GM23338 (cell line): Measurements from ENCODE around the gene LYZ. TPM values are rescaled to one million over a fixed set of nuclear protein-coding genes. Genes with fewer than 3 reads are reported as not detected.

Source experiments
- ATAC-seq: fragments of 200-7000 bp; cut with Tn5 transposase; 3 replicates; pipeline ENCODE4 v1.9.1; 2020
- DNase-seq: peaks from one replicate; pipeline ENCODE4 v3.0.0-alpha.2; 2015; ENCODE audit warnings: low spot score
- H2AFZ ChIP-seq: fragments of 200-600 bp; sonication (generic); 2 replicates; pipeline ENCODE4 v1.8.0; 2016; ENCODE audit warnings: antibody characterized with exemption, mild to moderate bottlenecking, moderate library complexity
- H3F3A ChIP-seq: fragments of 200-600 bp; sonication (generic); replicated peaks from 2 replicates; pipeline ENCODE4 v1.8.0; 2017; ENCODE audit warnings: antibody characterized with exemption, mixed run types, low read depth
- H3K27ac ChIP-seq: fragments of 200-600 bp; sonication (generic); 2 replicates; pipeline ENCODE4 v1.6.1; 2016; ENCODE audit warnings: low read depth
- H3K27me3 ChIP-seq: fragments of 200-600 bp; sonication (generic); 2 replicates; pipeline ENCODE4 v1.8.0; 2016; ENCODE audit warnings: mild to moderate bottlenecking, mixed run types, moderate library complexity; ENCODE audit not compliant: insufficient read depth
- H3K36me3 ChIP-seq: fragments of 200-600 bp; sonication (generic); 2 replicates; pipeline ENCODE4 v1.8.0; 2016; ENCODE audit warnings: mild to moderate bottlenecking; ENCODE audit not compliant: insufficient read depth
- H3K4me1 ChIP-seq: fragments of 200-600 bp; sonication (generic); 2 replicates; pipeline ENCODE4 v1.8.0; 2016; ENCODE audit warnings: mild to moderate bottlenecking, moderate library complexity; ENCODE audit not compliant: insufficient read depth
- H3K4me2 ChIP-seq: fragments of 200-600 bp; sonication (generic); 2 replicates; pipeline ENCODE4 v1.7.1; 2017; ENCODE audit warnings: mixed run types
- H3K4me3 ChIP-seq: fragments of 200-600 bp; sonication (generic); 2 replicates; pipeline ENCODE4 v1.6.1; 2016; ENCODE audit warnings: mixed run types
- H3K79me2 ChIP-seq: fragments of 200-600 bp; sonication (generic); replicated peaks from 2 replicates; pipeline ENCODE4 v1.8.0; 2017; ENCODE audit warnings: mild to moderate bottlenecking; ENCODE audit not compliant: insufficient read depth
- H3K9me2 ChIP-seq: fragments of 200-600 bp; sonication (generic); 2 replicates; pipeline ENCODE4 v1.8.0; 2017; ENCODE audit not compliant: insufficient read depth
- H4K20me1 ChIP-seq: fragments of 200-600 bp; sonication (generic); replicated peaks from 2 replicates; pipeline ENCODE4 v1.8.0; 2017; ENCODE audit warnings: mild to moderate bottlenecking; ENCODE audit not compliant: insufficient read depth
- H3K27ac Mint-ChIP-seq: 2 replicates; pipeline ENCODE4 v1.8.0; 2020; ENCODE audit warnings: inconsistent platforms, mild to moderate bottlenecking, moderate library complexity, mixed read lengths
- H3K27me3 Mint-ChIP-seq: 3 replicates; pipeline ENCODE4 v1.8.0; 2022; ENCODE audit warnings: low read depth, mild to moderate bottlenecking, moderate library complexity, mixed read lengths, inconsistent platforms; ENCODE audit not compliant: insufficient read depth, poor library complexity
- H3K36me3 Mint-ChIP-seq: 3 replicates; pipeline ENCODE4 v1.8.0; 2021; ENCODE audit warnings: low read depth, mild to moderate bottlenecking, inconsistent platforms, moderate library complexity, mixed read lengths
- H3K4me1 Mint-ChIP-seq: 3 replicates; pipeline ENCODE4 v1.8.0; 2020; ENCODE audit warnings: mild to moderate bottlenecking, inconsistent platforms, mixed read lengths
- H3K4me3 Mint-ChIP-seq: 3 replicates; pipeline ENCODE4 v1.8.0; 2021; ENCODE audit warnings: moderate library complexity, mild to moderate bottlenecking, inconsistent platforms, mixed read lengths
- H3K9me3 Mint-ChIP-seq: 3 replicates; pipeline ENCODE4 v1.8.0; 2020; ENCODE audit warnings: moderate library complexity, mild to moderate bottlenecking, inconsistent platforms, mixed read lengths
- CREB1 ChIP-seq: fragments of 250-450 bp; sonication (Bioruptor Pico); IDR thresholded peaks from 2 replicates; pipeline ENCODE4 v1.5.0; 2020; ENCODE audit warnings: low read depth, mild to moderate bottlenecking, moderate library complexity
- EZH2phosphoT487 ChIP-seq: fragments of 200-600 bp; sonication (generic); IDR thresholded peaks from one replicate; pipeline ENCODE4 v1.8.1; 2018; ENCODE audit warnings: antibody characterized with exemption; ENCODE audit not compliant: unreplicated experiment
- JUNB ChIP-seq: IDR thresholded peaks from one replicate; pipeline ENCODE4 v1.6.1; 2016; ENCODE audit warnings: antibody characterized with exemption; ENCODE audit not compliant: unreplicated experiment
- POLR2AphosphoS5 ChIP-seq: IDR thresholded peaks from 2 replicates; pipeline ENCODE4 v1.6.1; 2016; ENCODE audit warnings: antibody characterized with exemption, low read depth
- STAT1 ChIP-seq: IDR thresholded peaks from one replicate; pipeline ENCODE4 v1.6.1; 2016; ENCODE audit warnings: antibody characterized with exemption; ENCODE audit not compliant: unreplicated experiment
- ZNF114 ChIP-seq: fragments of 250-450 bp; sonication (Bioruptor Pico); IDR thresholded peaks from 2 replicates; pipeline ENCODE4 v1.5.0; 2020; ENCODE audit warnings: mild to moderate bottlenecking, moderate library complexity
- ZNF462 ChIP-seq: fragments of 250-450 bp; sonication (Bioruptor Pico); IDR thresholded peaks from 2 replicates; pipeline ENCODE4 v1.5.0; 2020; ENCODE audit warnings: mild to moderate bottlenecking, moderate library complexity
- polyA plus RNA-seq: library from polyadenylated mRNA; unstranded; fragments of >200 nt; fragmentation: Nextera tagmentation; extraction: Ambion mirVana; gene quantifications from 2 replicates; pipeline ENCODE4 v1.2.1, GENCODE V29; 2016
- total RNA-seq: library from RNA; depleted of rRNA; stranded (reverse); fragments of >200 nt; shearing (Covaris generic); gene quantifications from 2 replicates; pipeline ENCODE4 v1.2.3, GENCODE V29; 2014
- TF ChIP-seq, protein P1 (sequence below), 2 experiments: fragments of 200-600 bp in 1 of 2; sonication (generic) in 1 of 2; conservative IDR thresholded peaks; 2 replicates each; pipeline versions ENCODE4 v1.5.1 to v1.6.1; 2016 to 2017; ENCODE audit warnings: antibody characterized with exemption in 2 of 2, low read depth in 2 of 2, mild to moderate bottlenecking in 2 of 2, moderate library complexity in 1 of 2
- TF ChIP-seq, protein P2 (sequence below): IDR thresholded peaks from 2 replicates; pipeline ENCODE4 v1.6.1; 2016; ENCODE audit warnings: antibody characterized with exemption
- TF ChIP-seq, protein P3 (sequence below): IDR thresholded peaks from one replicate; pipeline ENCODE4 v1.6.1; 2018; ENCODE audit warnings: antibody characterized with exemption; ENCODE audit not compliant: unreplicated experiment

Gene LYZ
- total and polyA plus RNA-seq, 2 experiments from 2014 or later = not detected

DNA sequence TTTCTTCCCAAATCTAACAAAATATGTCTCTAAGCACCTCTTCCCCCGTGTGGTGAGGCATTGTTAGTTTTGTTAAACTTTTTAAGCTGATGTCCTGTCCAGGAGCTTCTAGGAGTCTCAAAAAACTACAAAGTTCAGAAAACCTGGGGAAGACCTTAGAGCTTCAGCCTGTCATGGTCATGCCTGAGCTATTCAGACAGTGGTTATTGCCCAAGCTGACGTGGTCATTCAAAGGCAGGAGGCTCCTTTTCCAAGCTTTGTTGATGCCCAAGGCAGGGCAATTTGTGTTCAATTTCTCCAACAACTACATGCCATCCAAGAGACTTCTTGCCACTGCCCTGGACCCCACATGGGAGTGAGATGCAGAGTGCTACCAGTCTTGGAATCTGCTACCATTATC, 5.8 kb upstream of the LYZ start:
- Mint-ChIP-seq H3K36me3 (no peaks in the 10 kb centered on the region), H3K27me3 (peaks cover 2% of the 10 kb centered on the region), H3K4me1 (peaks cover 11% of the 10 kb centered on the region), H3K9me3 (no peaks in the 10 kb centered on the region), H3K4me3 (no peak overlapping the region), H3K27ac (no peak overlapping the region)
- Histone ChIP-seq H3F3A (no peaks in the 10 kb centered on the region), H3K36me3 (no peaks in the 10 kb centered on the region), H3K9me2 (no peaks in the 10 kb centered on the region), H3K27me3 (no peaks in the 10 kb centered on the region), H3K79me2 (no peaks in the 10 kb centered on the region), H4K20me1 (no peaks in the 10 kb centered on the region), H2AFZ (peak overlapping the region; percentile 78; the same call in 1 of the 2 replicates), H3K4me3 (no peak overlapping the region), H3K27ac (no peak overlapping the region), H3K4me1 (no peaks in the 10 kb centered on the region), H3K4me2 (no peak overlapping the region)
- no peak for TF ChIP-seq JUNB
- TF ChIP-seq, protein P1, sequence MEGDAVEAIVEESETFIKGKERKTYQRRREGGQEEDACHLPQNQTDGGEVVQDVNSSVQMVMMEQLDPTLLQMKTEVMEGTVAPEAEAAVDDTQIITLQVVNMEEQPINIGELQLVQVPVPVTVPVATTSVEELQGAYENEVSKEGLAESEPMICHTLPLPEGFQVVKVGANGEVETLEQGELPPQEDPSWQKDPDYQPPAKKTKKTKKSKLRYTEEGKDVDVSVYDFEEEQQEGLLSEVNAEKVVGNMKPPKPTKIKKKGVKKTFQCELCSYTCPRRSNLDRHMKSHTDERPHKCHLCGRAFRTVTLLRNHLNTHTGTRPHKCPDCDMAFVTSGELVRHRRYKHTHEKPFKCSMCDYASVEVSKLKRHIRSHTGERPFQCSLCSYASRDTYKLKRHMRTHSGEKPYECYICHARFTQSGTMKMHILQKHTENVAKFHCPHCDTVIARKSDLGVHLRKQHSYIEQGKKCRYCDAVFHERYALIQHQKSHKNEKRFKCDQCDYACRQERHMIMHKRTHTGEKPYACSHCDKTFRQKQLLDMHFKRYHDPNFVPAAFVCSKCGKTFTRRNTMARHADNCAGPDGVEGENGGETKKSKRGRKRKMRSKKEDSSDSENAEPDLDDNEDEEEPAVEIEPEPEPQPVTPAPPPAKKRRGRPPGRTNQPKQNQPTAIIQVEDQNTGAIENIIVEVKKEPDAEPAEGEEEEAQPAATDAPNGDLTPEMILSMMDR (conservative IDR thresholded peaks at IDR 0.05; ENCODE audit: low read depth in 2 of 2) = no peak
- no peak for ATAC-seq
- no peak for DNase-seq

GRCh38 chr12:69343357-69343756, 4.8 kb upstream of the LYZ start:
- H3K36me3 ChIP-seq = no peaks in the 10 kb centered on the region
- H3F3A ChIP-seq = no peaks in the 10 kb centered on the region
- DNase-seq (no peak), ATAC-seq (no peak)
- no peaks in the 10 kb centered on the region for H3K27me3 ChIP-seq
- Mint-ChIP-seq H3K4me1 (peaks cover 12% of the 10 kb centered on the region), H3K4me3 (no peak overlapping the region), H3K27me3 (peaks cover 2% of the 10 kb centered on the region), H3K9me3 (no peaks in the 10 kb centered on the region), H3K27ac (no peak overlapping the region), H3K36me3 (no peaks in the 10 kb centered on the region)
- H3K4me3 ChIP-seq = no peak overlapping the region
- no peak overlapping the region for H3K4me2 ChIP-seq
- no peaks in the 10 kb centered on the region for H4K20me1 ChIP-seq
- H3K9me2 ChIP-seq = no peaks in the 10 kb centered on the region
- H3K27ac ChIP-seq = no peak overlapping the region
- H2AFZ ChIP-seq = peak overlapping the region; percentile 77; the same call in 1 of the 2 replicates
- no peaks in the 10 kb centered on the region for H3K4me1 ChIP-seq
- H3K79me2 ChIP-seq = no peaks in the 10 kb centered on the region
- TF ChIP-seq JUNB (no peak), STAT1 (no peak), ZNF462 (no peak), EZH2phosphoT487 (no peak), ZNF114 (no peak), POLR2AphosphoS5 (no peak), CREB1 (no peak)
- TF ChIP-seq, protein P2, sequence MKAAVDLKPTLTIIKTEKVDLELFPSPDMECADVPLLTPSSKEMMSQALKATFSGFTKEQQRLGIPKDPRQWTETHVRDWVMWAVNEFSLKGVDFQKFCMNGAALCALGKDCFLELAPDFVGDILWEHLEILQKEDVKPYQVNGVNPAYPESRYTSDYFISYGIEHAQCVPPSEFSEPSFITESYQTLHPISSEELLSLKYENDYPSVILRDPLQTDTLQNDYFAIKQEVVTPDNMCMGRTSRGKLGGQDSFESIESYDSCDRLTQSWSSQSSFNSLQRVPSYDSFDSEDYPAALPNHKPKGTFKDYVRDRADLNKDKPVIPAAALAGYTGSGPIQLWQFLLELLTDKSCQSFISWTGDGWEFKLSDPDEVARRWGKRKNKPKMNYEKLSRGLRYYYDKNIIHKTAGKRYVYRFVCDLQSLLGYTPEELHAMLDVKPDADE = no peak
- TF ChIP-seq, protein P3, sequence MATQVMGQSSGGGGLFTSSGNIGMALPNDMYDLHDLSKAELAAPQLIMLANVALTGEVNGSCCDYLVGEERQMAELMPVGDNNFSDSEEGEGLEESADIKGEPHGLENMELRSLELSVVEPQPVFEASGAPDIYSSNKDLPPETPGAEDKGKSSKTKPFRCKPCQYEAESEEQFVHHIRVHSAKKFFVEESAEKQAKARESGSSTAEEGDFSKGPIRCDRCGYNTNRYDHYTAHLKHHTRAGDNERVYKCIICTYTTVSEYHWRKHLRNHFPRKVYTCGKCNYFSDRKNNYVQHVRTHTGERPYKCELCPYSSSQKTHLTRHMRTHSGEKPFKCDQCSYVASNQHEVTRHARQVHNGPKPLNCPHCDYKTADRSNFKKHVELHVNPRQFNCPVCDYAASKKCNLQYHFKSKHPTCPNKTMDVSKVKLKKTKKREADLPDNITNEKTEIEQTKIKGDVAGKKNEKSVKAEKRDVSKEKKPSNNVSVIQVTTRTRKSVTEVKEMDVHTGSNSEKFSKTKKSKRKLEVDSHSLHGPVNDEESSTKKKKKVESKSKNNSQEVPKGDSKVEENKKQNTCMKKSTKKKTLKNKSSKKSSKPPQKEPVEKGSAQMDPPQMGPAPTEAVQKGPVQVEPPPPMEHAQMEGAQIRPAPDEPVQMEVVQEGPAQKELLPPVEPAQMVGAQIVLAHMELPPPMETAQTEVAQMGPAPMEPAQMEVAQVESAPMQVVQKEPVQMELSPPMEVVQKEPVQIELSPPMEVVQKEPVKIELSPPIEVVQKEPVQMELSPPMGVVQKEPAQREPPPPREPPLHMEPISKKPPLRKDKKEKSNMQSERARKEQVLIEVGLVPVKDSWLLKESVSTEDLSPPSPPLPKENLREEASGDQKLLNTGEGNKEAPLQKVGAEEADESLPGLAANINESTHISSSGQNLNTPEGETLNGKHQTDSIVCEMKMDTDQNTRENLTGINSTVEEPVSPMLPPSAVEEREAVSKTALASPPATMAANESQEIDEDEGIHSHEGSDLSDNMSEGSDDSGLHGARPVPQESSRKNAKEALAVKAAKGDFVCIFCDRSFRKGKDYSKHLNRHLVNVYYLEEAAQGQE = no peak
